ENCODE measurements around the gene NRXN3.

Gene NRXN3

DNA sequence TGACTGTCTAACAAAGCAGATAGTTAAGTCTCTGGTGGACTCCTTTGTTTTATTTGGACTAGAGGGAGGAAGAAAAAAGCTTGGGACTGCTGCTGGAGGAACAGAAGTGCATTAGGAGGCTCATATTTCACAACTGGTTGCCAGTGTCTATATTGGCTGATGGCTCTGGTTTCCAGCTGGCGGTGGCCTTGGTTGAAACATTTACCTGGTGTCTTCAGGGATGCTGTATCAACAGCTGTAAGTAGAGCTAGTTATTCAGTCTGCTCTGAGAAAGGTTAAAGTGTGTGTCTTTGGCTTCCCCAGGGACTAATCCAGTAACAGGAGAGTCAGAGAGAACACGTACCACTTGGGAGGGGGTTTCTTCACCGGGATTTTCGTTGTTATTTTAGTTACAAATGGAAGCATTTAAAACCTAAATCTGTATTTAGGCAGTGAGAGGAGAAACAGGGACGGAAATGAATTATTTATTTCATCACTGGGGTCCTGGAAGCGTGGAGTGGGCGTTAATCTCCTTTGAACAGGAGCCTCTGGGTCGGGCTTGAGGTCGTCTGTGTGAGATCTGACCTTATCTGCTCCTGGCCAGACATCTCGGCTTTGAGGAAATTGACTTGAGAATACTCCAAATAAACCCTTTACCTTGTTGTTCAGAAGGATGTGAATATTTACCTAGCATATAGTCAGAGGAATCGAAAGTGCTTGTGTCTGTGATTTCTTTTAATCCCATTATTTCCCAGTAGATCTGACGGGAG is 149.9 kb downstream of the NRXN3 start:
- DNase-seq (ENCODE audit: low spot score): no peak

DNA sequence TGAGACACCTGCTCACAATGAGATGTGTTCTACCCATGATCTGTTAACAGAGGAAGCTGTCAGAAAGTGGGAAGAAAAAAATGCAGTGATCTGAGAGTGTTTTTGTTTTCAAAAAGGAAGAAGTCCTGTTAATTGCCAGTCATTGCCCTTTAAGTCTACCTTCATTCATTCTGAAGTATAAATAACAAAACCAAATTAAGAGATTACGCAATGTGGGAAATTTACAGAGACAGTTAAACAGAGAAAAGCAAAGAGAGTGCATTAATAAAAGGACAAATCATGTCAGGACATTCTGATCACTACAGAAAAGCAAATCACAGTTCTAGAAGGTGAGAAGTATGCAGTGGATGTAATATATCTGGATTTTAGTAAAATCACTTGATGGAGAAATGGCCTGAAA is 154.2 kb downstream of the NRXN3 start:
- no peak for DNase-seq (ENCODE audit: low spot score)

DNA sequence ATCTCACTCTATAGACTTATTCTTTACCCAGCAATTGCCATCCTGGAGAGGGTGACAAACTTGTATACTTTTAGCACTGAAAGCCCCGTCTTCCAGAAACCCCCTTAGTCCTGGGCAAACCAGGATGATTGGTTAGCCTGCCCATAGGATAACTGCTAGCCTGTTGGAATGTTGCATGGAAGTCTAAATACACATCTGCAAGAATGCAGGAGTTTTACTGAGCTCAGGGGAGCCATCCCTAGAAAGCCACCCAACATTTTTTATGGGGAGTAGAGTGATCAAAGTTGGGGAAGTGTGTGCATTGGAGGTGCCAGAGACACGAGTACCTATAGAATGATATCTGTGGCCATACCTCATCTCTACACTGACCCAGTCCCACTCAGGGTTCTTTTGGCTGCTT is 155.7 kb downstream of the NRXN3 start:
- DNase-seq (ENCODE audit: low spot score): no peak

DNA sequence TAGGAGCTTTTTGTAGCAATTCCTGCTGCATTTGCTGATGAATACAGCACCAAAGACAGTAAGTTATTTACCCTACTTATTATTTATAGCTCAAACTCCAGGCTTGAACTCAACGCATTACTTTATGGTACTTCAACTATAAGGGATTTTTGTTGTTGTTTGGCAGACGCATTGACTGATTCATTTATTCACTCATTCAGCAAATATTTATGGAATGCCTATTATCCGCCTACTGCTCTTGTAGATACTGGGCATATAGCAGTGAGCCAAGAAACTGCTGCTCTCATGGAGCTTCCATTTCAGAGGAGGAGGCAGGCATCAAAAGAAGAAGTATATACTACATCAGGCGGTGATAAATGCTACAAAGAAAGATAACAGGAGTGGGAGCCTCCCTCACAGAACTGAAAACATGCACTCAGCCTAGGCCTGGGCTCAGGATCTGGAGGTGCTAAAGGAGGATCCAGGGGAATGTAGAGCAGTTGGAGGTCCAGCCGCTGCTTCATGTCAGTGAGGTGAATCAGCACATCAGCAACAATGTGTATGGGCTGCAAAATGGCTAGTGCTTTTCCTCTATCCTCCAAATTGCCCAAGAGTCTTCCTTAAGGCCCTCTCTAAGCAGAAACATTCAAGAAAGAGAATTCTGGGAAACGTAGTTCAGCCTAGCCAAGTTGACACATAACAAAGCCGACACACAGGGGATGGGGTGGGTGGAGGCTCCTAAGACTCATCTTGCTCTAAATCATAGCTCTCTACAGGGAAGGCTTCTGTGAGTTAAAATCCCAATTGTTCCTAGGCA is 157.5 kb downstream of the NRXN3 start:
- DNase-seq (ENCODE audit: low spot score): no peak

DNA sequence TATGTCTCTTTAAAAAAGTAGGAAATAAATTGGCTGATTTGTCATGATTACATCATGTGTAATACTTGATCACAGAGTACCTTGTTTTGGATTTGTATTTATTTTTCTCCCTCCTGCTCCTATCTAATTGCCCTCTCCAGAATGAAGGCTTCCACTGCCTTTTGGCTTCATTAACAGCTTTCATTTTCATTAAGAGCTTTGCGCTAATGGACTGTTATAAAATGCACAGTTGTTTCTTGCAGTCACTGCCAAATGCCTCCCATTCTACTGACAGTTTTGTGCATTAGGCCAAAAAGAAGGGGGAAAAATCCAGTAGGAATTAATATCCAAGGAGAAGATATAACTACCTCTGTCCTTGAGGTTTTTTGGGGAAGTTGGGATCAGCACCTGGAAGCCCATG is 159.2 kb downstream of the NRXN3 start:
- DNase-seq (ENCODE audit: low spot score): no peak

DNA sequence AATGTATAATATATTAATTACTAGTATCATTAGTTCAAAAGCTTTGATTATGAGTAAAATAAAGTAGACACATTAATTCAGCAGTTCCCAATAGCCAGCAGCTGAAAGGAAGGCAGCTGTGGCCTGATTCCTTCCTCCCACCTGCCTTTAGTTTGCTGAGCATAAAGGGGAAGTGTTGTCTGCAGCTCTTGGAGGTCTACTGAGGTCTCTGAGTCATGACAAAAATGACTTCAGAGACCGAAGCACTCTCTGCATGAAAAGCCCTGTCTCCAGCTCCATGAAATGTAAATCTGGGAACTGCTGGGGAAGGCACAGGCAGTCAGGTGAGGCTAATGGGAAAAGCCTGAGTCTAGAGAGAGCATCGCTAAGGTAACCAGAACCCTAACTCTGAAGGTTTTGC is 165.4 kb downstream of the NRXN3 start:
- DNase-seq (ENCODE audit: low spot score): no peak

DNA sequence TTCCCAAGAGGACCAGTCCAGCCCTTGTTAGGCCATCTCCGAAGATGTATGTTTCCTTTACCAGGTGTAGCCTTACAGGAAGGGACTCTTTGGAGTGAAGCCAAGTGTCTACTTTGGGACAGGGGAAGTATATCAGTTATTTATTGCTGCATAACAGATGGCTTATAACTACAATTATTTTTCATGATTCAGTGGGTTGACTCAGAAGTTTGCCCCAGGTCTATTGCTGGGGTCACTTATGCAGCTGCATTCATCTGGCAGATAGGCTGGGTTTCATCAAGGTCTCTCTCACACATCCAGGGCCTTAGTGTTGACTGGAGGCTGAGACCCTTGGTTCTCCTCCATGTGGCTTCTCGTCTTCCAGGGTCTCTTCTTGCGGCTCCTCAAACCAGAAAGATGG is 170.1 kb downstream of the NRXN3 start:
- DNase-seq (ENCODE audit: low spot score): no peak

DNA sequence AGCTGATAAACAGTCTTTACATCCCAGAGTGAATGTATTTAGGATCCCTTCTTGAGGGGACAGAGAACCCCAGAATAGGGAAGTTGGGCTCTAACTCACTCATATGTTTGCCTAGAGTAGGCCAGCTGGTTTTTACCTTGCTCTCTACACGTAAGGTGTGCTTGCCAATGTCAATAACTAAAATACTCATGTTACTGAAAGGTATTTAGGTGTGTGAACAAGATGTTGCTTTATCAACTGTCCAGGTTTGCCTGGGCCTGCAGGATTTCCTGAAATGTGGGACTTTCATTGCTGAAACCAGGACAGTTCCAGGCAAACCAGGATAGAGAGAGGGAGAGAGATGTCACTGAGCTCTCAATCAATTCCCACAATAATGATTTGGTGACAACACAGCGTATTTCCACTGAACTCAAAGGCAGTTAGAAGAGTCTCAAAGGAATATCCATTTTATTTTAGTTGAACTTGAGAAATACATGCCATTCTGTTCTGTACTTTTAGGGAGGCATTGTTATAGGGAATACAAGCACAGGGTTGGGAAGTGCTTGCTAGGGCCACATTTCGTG is 171.7 kb downstream of the NRXN3 start:
- DNase-seq (ENCODE audit: low spot score): no peak

DNA sequence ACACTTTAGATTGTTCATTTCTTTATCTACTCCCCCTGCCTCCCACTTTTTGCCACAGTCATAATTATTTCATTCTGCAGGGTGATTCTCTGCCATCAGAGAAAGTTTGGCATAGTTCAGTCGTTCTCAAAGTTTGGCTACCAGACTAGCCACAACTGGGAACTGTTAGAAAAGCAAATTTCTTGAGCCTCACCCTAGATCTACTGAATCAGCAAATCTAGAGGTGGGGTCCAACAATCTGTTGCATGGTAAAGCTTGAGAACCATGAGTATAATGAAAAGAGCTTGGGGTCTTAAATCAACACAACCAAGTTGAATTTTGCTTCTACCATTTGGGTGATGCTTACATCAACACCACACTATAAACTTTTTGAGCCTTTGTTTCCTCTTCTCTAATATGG is 172.7 kb downstream of the NRXN3 start:
- DNase-seq (ENCODE audit: low spot score): no peak

DNA sequence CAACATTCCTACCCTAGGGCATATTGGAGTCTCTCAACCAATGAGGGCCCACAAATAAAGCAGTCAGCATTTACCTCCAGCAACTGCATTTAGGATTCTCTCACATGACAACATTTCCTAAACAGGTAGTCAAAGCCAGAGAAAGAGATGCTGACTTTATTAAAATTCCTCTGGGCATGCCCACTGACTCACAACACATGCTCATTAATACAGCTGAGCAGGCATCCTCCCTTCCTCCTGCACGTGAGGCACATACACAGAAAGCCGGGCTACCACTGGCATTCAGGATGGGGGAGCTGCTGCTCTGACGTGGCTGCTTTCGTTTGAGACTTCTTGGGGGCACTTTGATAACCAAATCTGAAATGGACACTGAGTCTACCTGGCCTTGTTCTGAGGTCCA is 174.1 kb downstream of the NRXN3 start:
- no peak for DNase-seq (ENCODE audit: low spot score)

DNA sequence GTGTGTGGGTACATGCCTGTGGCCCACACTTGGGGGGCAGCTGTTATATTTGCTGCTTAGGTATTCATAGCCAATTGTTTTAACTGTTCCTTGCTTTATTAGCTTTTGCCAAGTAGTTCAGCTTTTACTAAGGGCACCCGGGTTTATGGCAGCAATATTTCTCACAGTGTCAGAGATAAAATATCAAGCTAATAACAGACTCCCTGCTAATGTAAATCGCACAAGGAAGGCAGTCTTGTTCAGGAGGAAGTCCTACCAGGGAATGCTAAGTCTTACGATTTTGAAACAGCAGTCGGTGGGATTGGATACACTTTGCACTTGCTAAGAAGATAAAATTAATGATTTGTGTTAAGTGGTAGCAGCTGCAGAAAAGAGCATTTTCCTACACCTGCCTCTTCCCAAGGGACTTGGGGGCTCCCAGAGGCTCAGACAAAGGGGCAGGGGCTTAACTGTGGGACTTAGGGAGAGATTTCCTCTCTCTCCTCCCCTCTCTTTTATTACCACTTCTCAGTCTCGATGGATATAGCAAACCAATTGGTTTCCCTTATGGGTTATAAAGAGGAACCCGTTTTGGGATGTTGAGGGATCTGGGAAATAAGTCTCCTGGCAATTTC is 175.1 kb downstream of the NRXN3 start:
- DNase-seq (ENCODE audit: low spot score): no peak

DNA sequence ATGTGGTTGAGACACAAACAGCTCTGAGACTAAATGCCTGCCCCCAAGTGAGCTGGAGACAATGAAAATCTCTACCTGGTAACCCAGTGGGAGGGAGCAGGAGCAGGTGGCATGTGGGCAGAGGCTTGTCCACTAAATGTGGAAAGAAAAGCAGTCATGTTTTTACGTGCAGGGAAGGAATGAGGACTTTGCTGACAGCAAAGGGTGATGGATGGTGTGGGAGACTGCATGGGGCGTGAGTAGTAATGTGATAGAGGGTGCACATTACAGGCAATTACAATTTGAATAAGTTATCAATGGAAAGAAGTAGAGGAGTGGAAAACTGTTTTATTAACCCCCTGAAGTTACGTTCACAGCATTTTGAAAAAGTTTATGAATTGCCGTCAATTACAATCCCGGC is 176.6 kb downstream of the NRXN3 start:
- DNase-seq (ENCODE audit: low spot score): no peak

DNA sequence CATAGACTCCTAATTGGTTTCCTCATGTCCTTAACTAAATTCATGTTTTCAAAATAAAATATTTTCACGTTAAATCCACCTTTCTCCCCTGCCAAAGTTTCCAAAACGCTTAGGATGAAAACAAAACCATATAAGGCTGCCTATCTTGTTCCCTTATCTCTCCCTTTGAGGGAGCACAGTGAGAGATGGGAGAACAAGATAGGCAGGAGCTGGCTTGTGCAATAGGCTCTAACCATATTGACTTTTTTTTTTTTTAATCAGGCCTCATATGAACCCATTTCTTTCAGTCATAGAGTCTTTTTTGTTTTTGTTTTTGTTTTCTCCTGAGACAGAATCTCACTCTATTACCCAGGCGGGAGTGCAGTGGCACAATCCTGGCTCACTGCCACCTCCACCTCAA is 184.9 kb downstream of the NRXN3 start:
- no peak for DNase-seq (ENCODE audit: low spot score)

DNA sequence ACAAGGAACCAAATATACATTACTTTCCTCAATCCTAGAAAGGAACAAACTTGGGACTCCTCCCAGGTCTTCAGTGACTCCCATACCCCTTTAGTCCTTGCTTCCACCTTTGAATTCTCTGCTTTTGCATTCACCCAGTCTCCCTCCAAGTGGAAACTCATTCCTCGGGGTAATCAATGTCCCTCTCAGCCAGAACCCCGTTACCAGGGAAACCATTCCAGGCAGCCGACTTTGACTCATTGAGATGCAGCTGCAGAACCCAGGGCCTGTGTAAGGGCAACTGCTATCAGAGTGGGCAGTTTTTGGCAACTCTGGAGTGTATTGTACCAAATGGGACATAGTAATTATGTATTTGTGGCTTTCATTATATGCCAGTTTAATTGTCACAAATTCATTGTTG is 186.2 kb downstream of the NRXN3 start:
- DNase-seq (ENCODE audit: low spot score): no peak

DNA sequence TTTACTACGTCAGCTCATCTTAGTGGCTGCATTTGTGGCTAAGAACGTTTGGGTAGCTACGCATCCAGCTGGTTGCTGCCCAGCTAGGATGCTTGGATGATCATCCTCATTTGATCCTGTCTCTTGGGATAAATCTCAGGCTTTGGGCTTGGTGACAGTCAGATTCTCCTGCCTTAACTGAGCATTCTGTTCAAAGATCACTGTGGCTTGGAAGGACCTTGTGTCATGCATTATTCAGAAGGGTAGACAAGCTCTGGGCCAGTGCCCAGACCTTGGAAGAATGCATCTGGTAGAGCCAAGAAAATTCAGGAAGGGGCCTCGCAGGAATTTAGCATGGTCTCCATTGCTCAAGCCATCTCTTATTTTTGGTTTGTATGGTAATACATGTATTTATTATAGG is 188.4 kb downstream of the NRXN3 start:
- no peak for DNase-seq (ENCODE audit: low spot score)

DNA sequence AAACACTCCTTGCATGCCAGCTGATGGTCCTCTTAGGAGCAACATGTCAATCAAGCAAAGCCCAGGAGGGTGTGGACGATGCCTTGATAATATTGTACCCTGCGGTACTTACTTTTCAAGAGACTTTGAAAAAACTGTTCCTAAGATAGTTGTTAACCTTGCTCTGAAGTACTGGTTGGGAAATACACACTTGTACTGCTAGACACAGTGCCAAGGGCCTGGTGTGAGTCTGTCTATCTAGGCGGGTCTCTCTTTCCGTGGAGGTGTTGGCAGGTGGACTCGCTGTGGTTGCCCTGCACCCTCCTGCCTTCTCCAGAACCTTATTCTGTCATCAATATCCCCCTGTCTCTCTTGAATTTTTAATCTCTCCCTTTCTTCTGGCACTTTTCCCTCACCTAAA is 189.4 kb downstream of the NRXN3 start:
- DNase-seq (ENCODE audit: low spot score): no peak

DNA sequence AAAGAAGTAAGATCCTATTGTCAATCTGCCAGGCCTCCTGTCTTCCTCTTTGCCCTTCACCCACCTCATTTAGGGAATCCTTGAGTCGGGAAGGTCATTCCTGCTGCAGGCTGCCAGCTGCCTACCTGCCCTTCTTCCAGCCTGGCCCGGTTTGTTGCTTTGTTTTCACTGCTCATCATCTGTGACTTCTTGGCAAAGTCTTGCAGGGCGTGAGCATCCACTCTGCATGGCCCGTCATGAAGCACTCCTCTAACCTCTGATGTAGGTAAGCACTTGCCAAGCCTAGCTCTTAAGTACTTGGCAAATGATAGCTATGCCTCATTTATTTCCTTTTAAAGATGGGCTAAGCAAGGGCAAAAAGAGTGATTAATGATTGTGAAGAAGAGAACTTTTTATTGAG is 192.8 kb downstream of the NRXN3 start:
- no peak for DNase-seq (ENCODE audit: low spot score)

DNA sequence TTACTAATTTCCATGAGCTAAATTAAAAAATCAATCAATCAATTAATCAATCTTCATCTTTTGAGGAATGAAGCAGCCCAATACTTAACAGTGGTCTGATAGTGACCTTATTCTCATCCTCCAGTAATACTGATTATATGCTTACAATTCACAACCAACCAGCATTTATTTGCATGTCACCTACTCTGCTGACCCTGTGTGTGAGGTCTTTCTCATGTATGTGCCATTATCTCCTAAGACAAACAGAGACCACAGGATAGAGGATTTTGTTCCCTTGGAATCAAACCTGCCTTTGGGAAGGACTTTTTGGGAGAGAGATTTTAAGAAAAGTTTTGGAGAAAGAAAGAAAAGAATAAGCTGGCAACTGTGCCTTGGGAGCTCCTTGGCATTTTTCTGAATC is 197.2 kb downstream of the NRXN3 start:
- no peak for DNase-seq (ENCODE audit: low spot score)

DNA sequence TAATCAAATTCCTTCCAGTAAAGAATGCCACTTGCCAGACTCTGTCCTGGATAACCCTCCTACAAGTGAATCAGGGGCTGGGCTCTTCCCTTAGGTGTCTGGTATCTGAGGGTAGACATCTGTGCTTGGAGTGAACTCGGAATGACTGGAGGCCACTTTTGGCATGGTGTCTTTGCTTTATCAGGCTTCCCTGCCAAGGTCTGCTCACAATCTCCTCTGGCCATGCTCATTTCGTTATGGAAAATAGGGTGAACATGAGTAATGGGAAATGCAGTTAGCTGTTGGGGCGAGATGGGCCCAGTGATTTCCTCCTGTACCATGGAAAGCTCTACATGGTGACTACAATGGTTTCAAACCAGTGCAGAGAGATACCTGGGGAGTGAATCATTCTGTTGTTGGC is 212.9 kb downstream of the NRXN3 start:
- no peak for DNase-seq (ENCODE audit: low spot score)

DNA sequence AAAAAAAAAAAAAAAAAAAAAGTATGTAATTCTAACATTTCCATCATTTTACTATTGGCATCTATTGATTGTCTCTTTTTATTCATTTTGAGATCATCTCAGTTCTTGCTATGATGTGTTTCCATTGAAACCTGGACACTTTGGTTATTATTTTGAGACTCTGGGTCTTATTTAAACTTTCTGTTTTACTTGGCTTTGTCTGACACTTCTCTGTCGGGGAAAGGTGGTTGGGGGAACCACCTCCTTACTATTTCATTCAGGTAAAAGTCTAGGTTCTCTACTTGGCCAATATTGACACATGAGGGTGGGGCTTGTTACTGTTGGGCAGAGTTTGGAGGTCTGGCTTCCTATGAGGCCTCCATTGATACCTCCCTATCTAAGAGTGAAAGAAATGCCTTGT is 228.0 kb downstream of the NRXN3 start:
- no peak for DNase-seq (ENCODE audit: low spot score)

DNA sequence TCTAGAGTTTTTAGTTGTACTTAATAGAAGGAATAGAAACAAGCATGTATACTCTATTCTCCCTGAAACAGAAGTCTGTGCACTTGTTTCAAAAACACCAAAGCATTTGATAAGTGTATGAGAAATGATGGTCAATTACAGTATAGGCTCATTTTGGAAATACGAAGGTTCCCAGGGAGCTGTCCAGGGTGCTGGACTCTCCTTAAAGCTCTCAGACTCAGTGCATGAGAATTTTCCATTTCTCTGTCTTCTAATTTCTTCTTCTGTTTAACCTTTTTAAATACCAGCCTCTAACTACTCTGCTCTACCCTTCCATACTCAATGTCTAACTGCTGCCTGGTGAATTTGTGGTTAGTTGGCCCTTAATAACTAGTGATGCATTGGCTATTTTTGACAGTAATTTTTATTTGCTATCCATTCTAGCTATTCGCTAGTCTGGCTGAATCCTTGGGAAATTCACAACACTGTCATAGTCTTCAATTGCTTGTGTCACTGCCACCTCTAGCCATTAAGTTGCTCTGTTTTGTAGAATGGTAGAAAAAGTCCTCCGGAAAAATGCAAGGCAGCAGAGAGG is 229.2 kb downstream of the NRXN3 start:
- DNase-seq (ENCODE audit: low spot score): no peak

DNA sequence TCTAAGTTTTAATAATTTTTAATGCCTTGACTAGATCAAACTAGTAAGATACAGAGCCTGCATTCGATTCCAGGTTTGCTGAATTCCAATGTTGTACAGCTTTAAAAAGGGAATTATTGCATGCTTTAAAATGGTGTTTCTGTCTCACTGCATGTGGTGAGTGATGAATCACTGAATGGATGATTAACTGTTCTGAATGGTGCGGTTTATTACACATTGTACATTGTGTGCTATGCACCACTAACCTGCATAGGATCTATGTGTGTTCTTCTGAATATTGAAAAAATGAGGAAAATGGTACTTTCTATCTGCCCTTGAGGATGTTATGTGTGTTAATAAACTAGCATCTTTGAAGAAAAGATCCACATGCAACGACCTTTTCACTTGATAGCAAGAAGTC is 231.7 kb downstream of the NRXN3 start:
- no peak for DNase-seq (ENCODE audit: low spot score)

Measured in germinal center (tissue), 1 donor.